Measurements from ENCODE around the gene TLE1. TPM values are rescaled to one million over a fixed set of nuclear protein-coding genes. Genes with fewer than 3 reads are reported as not detected.

TLE1 gene
- total RNA-seq, 1 donor = 9.0 TPM

DNA sequence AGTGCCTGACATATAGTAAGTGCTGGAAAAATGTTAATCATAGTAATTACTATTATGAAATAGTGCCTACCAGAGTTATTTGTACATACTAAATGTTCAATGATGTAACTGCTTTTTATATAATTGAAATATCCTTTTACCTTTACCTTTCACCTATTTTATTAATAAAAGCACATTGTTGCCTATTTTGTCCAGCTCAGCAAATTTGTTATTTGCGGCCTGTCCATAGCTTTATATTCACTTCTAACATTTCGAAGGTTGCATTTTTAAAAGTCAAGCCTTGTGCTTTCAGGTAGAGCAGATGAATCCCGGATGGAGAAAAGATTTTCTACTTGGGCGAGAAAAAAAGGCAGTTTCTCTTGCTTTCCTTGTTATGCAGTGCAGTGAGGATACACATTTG, 119.3 kb downstream of the TLE1 start:
- Histone ChIP-seq H3K4me3 (ENCODE audit: insufficient read depth, low read length) (no peak overlapping the region), H3K9me3 (ENCODE audit: low read depth, low read length) (no peaks in the 10 kb centered on the region), H3K4me1 (ENCODE audit: insufficient read depth, low read length) (peaks cover 10% of the 10 kb centered on the region), H2AFZ (ENCODE audit: low read length) (no peak overlapping the region), H4K20me1 (ENCODE audit: insufficient read depth, low read length) (no peaks in the 10 kb centered on the region), H3K27ac (ENCODE audit: low read depth, low read length) (no peak overlapping the region), H3K27me3 (ENCODE audit: insufficient read depth, low read length) (no peaks in the 10 kb centered on the region), H3K4me2 (ENCODE audit: insufficient read depth, low read length) (no peak overlapping the region), H3K79me2 (ENCODE audit: insufficient read depth, low read length) (no peaks in the 10 kb centered on the region), H3K36me3 (ENCODE audit: insufficient read depth, low read length) (no peaks in the 10 kb centered on the region)
- TF ChIP-seq, protein P1, sequence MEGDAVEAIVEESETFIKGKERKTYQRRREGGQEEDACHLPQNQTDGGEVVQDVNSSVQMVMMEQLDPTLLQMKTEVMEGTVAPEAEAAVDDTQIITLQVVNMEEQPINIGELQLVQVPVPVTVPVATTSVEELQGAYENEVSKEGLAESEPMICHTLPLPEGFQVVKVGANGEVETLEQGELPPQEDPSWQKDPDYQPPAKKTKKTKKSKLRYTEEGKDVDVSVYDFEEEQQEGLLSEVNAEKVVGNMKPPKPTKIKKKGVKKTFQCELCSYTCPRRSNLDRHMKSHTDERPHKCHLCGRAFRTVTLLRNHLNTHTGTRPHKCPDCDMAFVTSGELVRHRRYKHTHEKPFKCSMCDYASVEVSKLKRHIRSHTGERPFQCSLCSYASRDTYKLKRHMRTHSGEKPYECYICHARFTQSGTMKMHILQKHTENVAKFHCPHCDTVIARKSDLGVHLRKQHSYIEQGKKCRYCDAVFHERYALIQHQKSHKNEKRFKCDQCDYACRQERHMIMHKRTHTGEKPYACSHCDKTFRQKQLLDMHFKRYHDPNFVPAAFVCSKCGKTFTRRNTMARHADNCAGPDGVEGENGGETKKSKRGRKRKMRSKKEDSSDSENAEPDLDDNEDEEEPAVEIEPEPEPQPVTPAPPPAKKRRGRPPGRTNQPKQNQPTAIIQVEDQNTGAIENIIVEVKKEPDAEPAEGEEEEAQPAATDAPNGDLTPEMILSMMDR (IDR thresholded peaks at IDR 0.05; ENCODE audit: extremely low read depth, low read depth, low read length) = no peak
- DNase-seq (ENCODE audit: insufficient read length, low spot score, missing footprints) = no peak

DNA sequence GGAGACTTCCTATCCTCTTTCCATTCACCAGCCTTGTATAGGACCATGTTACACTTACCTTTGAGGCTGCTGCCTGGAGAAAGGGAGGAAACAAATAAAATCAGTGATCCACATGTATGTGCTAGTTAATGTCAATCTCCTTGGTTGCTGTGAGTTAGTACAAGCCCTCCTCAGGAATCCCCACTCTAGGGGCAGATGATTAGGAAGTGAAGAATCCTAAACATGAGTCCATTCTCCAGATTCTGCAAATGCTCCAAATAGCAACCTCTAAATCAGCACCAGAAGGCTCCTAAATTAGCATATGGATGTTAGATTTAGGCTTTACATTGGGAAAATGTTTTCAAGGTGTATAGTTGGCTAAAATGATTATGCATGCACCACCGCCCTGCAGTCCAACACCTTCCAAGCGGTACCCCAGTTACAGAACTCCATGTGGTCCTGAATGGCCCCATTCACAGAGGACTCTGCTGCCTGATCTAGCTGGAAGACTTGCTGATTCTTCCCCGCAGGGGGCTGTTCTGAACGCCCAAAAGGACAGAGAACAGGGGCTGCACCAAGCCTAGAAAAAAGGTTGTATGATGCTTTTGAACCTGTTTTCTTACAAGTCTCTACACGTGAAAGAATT, 123.2 kb downstream of the TLE1 start:
- Histone ChIP-seq H3K27ac (ENCODE audit: low read depth, low read length) (no peak overlapping the region), H3K4me1 (ENCODE audit: insufficient read depth, low read length) (peaks cover 19% of the 10 kb centered on the region), H3K4me3 (ENCODE audit: insufficient read depth, low read length) (no peak overlapping the region), H3K36me3 (ENCODE audit: insufficient read depth, low read length) (no peaks in the 10 kb centered on the region), H3K79me2 (ENCODE audit: insufficient read depth, low read length) (no peaks in the 10 kb centered on the region), H4K20me1 (ENCODE audit: insufficient read depth, low read length) (no peaks in the 10 kb centered on the region), H2AFZ (ENCODE audit: low read length) (no peak overlapping the region), H3K27me3 (ENCODE audit: insufficient read depth, low read length) (no peaks in the 10 kb centered on the region), H3K4me2 (ENCODE audit: insufficient read depth, low read length) (no peak overlapping the region), H3K9me3 (ENCODE audit: low read depth, low read length) (no peaks in the 10 kb centered on the region)
- TF ChIP-seq, protein P1 (IDR thresholded peaks at IDR 0.05; ENCODE audit: extremely low read depth, low read depth, low read length) = no peak
- DNase-seq (ENCODE audit: insufficient read length, low spot score, missing footprints) = no peak

DNA sequence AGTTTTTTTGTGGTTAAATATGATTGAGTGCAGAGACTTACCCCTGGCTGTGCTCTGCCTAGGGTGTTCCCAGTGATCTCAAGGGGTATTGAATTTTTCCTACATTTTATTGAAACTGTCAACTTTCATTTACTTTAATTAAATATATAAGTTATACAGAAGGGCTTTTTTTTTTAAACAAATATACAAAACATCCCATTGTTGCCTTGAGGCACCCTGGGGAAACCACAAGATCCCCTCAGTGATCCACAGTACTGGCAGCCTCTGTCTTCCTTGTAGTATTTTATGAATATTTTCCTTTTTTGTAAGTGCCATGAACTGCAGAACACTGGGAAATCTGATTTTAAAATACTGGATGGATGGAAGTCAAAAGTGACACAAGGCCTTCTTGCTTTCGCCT, 123.7 kb downstream of the TLE1 start:
- TF ChIP-seq, protein P1 (IDR thresholded peaks at IDR 0.05; ENCODE audit: extremely low read depth, low read depth, low read length) = no peak
- H3K4me1 ChIP-seq (ENCODE audit: insufficient read depth, low read length) = peaks cover 24% of the 10 kb centered on the region
- no peak for DNase-seq (ENCODE audit: insufficient read length, low spot score, missing footprints)
- H3K27me3 ChIP-seq (ENCODE audit: insufficient read depth, low read length) = no peaks in the 10 kb centered on the region
- no peaks in the 10 kb centered on the region for H4K20me1 ChIP-seq (ENCODE audit: insufficient read depth, low read length)
- H3K79me2 ChIP-seq (ENCODE audit: insufficient read depth, low read length) = no peaks in the 10 kb centered on the region
- no peak overlapping the region for H2AFZ ChIP-seq (ENCODE audit: low read length)
- no peak overlapping the region for H3K4me3 ChIP-seq (ENCODE audit: insufficient read depth, low read length)
- no peak overlapping the region for H3K27ac ChIP-seq (ENCODE audit: low read depth, low read length)
- no peaks in the 10 kb centered on the region for H3K9me3 ChIP-seq (ENCODE audit: low read depth, low read length)
- H3K36me3 ChIP-seq (ENCODE audit: insufficient read depth, low read length) = no peaks in the 10 kb centered on the region
- no peak overlapping the region for H3K4me2 ChIP-seq (ENCODE audit: insufficient read depth, low read length)

DNA sequence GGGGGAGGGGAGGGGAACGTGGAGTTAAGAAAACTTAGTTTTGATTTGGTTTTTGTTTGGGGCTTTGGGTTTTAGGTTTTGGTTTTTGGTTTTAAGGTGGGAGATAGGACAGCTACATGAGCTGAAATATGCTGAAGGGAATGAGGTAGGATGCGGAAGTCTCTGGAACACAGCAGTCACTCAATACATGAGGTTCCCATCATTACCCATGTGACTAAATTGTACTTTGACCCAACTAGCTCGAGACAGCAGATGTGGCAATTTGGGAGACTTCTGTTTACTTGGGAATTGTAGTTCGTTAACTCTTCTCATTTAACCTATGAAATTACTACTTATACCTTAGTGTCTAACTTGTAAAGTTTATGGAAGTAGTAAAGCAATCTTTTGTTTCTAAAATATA, 124.2 kb downstream of the TLE1 start:
- H3K4me2 ChIP-seq (ENCODE audit: insufficient read depth, low read length) = no peak overlapping the region
- H4K20me1 ChIP-seq (ENCODE audit: insufficient read depth, low read length) = no peaks in the 10 kb centered on the region
- no peaks in the 10 kb centered on the region for H3K27me3 ChIP-seq (ENCODE audit: insufficient read depth, low read length)
- H3K9me3 ChIP-seq (ENCODE audit: low read depth, low read length) = no peaks in the 10 kb centered on the region
- DNase-seq (ENCODE audit: insufficient read length, low spot score, missing footprints) = no peak
- H3K4me3 ChIP-seq (ENCODE audit: insufficient read depth, low read length) = no peak overlapping the region
- H3K36me3 ChIP-seq (ENCODE audit: insufficient read depth, low read length) = no peaks in the 10 kb centered on the region
- no peaks in the 10 kb centered on the region for H3K79me2 ChIP-seq (ENCODE audit: insufficient read depth, low read length)
- peaks cover 29% of the 10 kb centered on the region for H3K4me1 ChIP-seq (ENCODE audit: insufficient read depth, low read length)
- no peak overlapping the region for H2AFZ ChIP-seq (ENCODE audit: low read length)
- TF ChIP-seq, protein P1 (IDR thresholded peaks at IDR 0.05; ENCODE audit: extremely low read depth, low read depth, low read length) = no peak
- H3K27ac ChIP-seq (ENCODE audit: low read depth, low read length) = no peak overlapping the region

All from osteoblast (primary cell).